Fibroblast of the aortic adventitia (primary cell): Measurements from ENCODE around the gene MAP3K12. TPM values are rescaled to one million over a fixed set of nuclear protein-coding genes. Genes with fewer than 3 reads are reported as not detected.

Source experiments
- DNase-seq: peaks from one replicate; pipeline ENCODE4 v3.0.0-alpha.2; 2010; ENCODE audit warnings: low read depth
- H3K4me3 ChIP-seq: 2 replicates; pipeline ENCODE4 v1.5.1; 2011; ENCODE audit warnings: low read depth, mild to moderate bottlenecking, control low read depth, low read length, moderate library complexity
- CTCF ChIP-seq: IDR thresholded peaks from 2 replicates; pipeline ENCODE4 v1.5.1; 2011; ENCODE audit warnings: mild to moderate bottlenecking, low read length, control low read depth, inconsistent platforms; ENCODE audit not compliant: insufficient read depth
- total RNA-seq: library from RNA; depleted of rRNA; stranded (reverse); fragments of >200 nt; gene quantifications from 2 replicates; pipeline ENCODE4 v1.2.3, GENCODE V29; 2012; ENCODE audit warnings: low replicate concordance

The MAP3K12 gene
- total RNA-seq, 1 donor: 32.1 TPM

GRCh38 chr12:53492830-53493609, 6.2 kb downstream of the MAP3K12 start:
- H3K4me3 ChIP-seq: peak overlapping the region; percentile 65
- no peak for TF ChIP-seq CTCF
- peak; percentile 84 for DNase-seq

- TF ChIP-seq CTCF: no peak
- peak overlapping the region; percentile 65 for H3K4me3 ChIP-seq
- no peak for DNase-seq
These were observed 7.1 kb downstream of the MAP3K12 start for GRCh38 chr12:53492188-53492587.

GRCh38 chr12:53489242-53489864, 9.9 kb downstream of the MAP3K12 start:
- no peak for TF ChIP-seq CTCF
- no peak for DNase-seq
- no peak overlapping the region for H3K4me3 ChIP-seq

GRCh38 chr12:53486736-53487487, 12.3 kb downstream of the MAP3K12 start:
- no peak overlapping the region for H3K4me3 ChIP-seq
- no peak for TF ChIP-seq CTCF
- DNase-seq: no peak

- H3K4me3 ChIP-seq: no peak overlapping the region
- TF ChIP-seq CTCF: no peak
- DNase-seq: no peak
These were observed 13.1 kb downstream of the MAP3K12 start for GRCh38 chr12:53485955-53486735.
